GM23338 (cell line): ENCODE measurements around the gene LNX2.

Source experiments
- CTCF ChIP-seq, 2 experiments: fragments of 200-600 bp in 1 of 2; sonication (generic) in 1 of 2; conservative IDR thresholded peaks; 2 replicates each; pipeline versions ENCODE4 v1.5.1 to v1.6.1; 2016 to 2017; ENCODE audit warnings: antibody characterized with exemption in 2 of 2, low read depth in 2 of 2, mild to moderate bottlenecking in 2 of 2, moderate library complexity in 1 of 2
- EZH2 ChIP-seq: fragments of 200-600 bp; sonication (generic); IDR thresholded peaks from one replicate; pipeline ENCODE4 v1.8.0; 2017; ENCODE audit warnings: antibody characterized with exemption, mild to moderate bottlenecking, low read depth; ENCODE audit not compliant: unreplicated experiment
- EZH2phosphoT487 ChIP-seq: fragments of 200-600 bp; sonication (generic); IDR thresholded peaks from one replicate; pipeline ENCODE4 v1.8.1; 2018; ENCODE audit warnings: antibody characterized with exemption; ENCODE audit not compliant: unreplicated experiment
- NANOG ChIP-seq: IDR thresholded peaks from 2 replicates; pipeline ENCODE4 v1.6.1; 2016; ENCODE audit warnings: antibody characterized with exemption, borderline replicate concordance
- POLR2AphosphoS5 ChIP-seq: IDR thresholded peaks from 2 replicates; pipeline ENCODE4 v1.6.1; 2016; ENCODE audit warnings: antibody characterized with exemption, low read depth

GRCh38 chr13:27635266-27635665, 14.9 kb upstream of the LNX2 start:
- TF ChIP-seq CTCF (conservative IDR thresholded peaks at IDR 0.05; ENCODE audit: low read depth in 2 of 2) (no peak), POLR2AphosphoS5 (no peak), NANOG (no peak), EZH2phosphoT487 (no peak), EZH2 (no peak)
